Mesothelial cell of epicardium (in vitro differentiated cells): ENCODE data around the gene PHIP. TPM values are rescaled to one million over a fixed set of nuclear protein-coding genes. Genes with fewer than 3 reads are reported as not detected.

ENCODE experiments used
- DNase-seq, 2 experiments: peaks; one replicate each; pipeline ENCODE4 v3.0.0; 2021; ENCODE audit warnings: low spot score in 2 of 2; ENCODE audit not compliant: unreplicated experiment in 2 of 2
- H3K27ac Mint-ChIP-seq: 2 replicates; pipeline ENCODE4 v1.8.0; 2021; ENCODE audit warnings: mixed read lengths
- H3K27me3 Mint-ChIP-seq: 2 replicates; pipeline ENCODE4 v1.8.0; 2021; ENCODE audit warnings: low read depth, mixed read lengths
- H3K36me3 Mint-ChIP-seq: 2 replicates; pipeline ENCODE4 v1.8.0; 2021; ENCODE audit warnings: mixed read lengths
- H3K4me1 Mint-ChIP-seq: 2 replicates; pipeline ENCODE4 v1.8.0; 2021; ENCODE audit warnings: mixed read lengths
- H3K4me3 Mint-ChIP-seq: 2 replicates; pipeline ENCODE4 v1.8.0; 2021; ENCODE audit warnings: mild to moderate bottlenecking, moderate library complexity, mixed read lengths
- H3K9me3 Mint-ChIP-seq: 2 replicates; pipeline ENCODE4 v1.8.0; 2021; ENCODE audit warnings: mixed read lengths
- total RNA-seq: library from RNA; stranded (reverse); gene quantifications from 3 replicates; pipeline ENCODE4 v1.2.1, GENCODE V29; 2021
- TF ChIP-seq, protein P1 (sequence below): fragments of 200-600 bp; sonication (generic); IDR thresholded peaks from one replicate; pipeline ENCODE4 v1.5.0; 2021; ENCODE audit warnings: antibody characterized with exemption; ENCODE audit not compliant: unreplicated experiment

Gene PHIP
- total RNA-seq, 1 donor from 2014 or later = 46.9 TPM

DNA sequence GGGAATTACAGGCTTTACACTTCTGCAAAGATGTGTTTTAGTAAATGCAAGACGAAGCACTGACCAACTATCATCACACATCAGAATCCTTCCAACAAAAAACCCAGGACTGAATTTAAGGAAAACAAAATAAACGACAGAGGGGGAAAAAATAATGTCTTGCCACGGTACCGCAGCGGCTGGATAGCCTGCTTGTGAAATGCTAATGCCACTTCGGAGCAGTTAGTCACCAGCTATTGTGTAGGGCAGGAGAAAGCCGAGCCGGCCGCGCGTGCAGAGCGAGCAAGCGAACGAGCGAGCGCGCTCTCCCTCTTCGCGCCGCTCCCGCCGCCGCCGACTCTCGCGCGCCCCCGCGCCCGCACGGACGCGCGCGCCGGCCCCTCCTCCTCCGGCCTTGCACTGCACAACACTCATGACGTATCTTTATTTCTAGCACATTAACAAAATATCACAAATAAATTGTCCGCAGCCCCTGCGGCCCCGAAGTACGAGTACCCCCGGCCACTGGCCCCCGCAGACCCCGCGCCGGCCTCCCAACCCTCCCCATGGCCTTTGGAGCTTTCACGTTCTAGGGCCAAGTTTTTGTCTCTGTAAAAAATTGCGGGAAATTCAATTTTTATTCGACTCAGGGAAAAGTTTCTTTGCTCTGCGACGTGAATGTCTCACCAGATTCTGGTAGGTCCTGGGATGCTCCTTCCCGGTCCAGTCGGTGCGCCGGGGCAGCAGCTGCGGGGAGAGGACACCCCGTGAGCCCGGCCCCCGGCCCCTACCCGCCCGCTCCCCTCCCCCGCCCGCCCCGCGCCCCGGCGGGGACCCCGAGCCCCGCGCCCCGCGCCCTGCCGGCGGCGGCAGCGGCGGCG is 1.0 kb downstream of the PHIP start:
- H3K27me3 Mint-ChIP-seq = no peaks in the 10 kb centered on the region
- H3K27ac Mint-ChIP-seq = peak overlapping the region; percentile 93
- H3K4me1 Mint-ChIP-seq = peaks cover 35% of the 10 kb centered on the region
- TF ChIP-seq, protein P1, sequence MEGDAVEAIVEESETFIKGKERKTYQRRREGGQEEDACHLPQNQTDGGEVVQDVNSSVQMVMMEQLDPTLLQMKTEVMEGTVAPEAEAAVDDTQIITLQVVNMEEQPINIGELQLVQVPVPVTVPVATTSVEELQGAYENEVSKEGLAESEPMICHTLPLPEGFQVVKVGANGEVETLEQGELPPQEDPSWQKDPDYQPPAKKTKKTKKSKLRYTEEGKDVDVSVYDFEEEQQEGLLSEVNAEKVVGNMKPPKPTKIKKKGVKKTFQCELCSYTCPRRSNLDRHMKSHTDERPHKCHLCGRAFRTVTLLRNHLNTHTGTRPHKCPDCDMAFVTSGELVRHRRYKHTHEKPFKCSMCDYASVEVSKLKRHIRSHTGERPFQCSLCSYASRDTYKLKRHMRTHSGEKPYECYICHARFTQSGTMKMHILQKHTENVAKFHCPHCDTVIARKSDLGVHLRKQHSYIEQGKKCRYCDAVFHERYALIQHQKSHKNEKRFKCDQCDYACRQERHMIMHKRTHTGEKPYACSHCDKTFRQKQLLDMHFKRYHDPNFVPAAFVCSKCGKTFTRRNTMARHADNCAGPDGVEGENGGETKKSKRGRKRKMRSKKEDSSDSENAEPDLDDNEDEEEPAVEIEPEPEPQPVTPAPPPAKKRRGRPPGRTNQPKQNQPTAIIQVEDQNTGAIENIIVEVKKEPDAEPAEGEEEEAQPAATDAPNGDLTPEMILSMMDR = no peak
- DNase-seq = peak; percentile 73 to 89
- H3K36me3 Mint-ChIP-seq = peaks cover 3% of the 10 kb centered on the region
- H3K4me3 Mint-ChIP-seq = peak overlapping the region; percentile 79
- H3K9me3 Mint-ChIP-seq = no peaks in the 10 kb centered on the region

DNA sequence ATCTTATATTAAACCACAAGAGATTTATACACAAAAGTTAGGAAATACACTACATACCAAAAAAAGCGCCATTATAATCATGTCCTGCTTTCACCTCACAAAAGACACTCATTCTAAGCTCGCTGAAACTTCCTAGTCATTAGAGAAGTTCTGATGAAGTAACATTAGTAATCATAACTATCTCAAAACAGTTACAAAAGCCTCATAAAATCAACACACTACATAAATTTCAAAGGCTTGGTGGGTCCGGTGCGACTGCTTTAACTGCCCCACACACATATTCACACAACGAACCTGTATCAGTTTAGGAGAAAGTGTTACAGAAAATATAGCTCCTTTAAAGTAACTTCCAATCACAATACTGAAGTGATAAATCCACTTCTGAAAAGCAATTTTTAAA is 1.9 kb downstream of the PHIP start:
- H3K27ac Mint-ChIP-seq = peak overlapping the region; percentile 93
- TF ChIP-seq, protein P1 = no peak
- peak overlapping the region; percentile 79 for H3K4me3 Mint-ChIP-seq
- peaks cover 36% of the 10 kb centered on the region for H3K4me1 Mint-ChIP-seq
- H3K27me3 Mint-ChIP-seq = no peaks in the 10 kb centered on the region
- no peak for DNase-seq
- peaks cover 3% of the 10 kb centered on the region for H3K36me3 Mint-ChIP-seq
- H3K9me3 Mint-ChIP-seq = no peaks in the 10 kb centered on the region

DNA sequence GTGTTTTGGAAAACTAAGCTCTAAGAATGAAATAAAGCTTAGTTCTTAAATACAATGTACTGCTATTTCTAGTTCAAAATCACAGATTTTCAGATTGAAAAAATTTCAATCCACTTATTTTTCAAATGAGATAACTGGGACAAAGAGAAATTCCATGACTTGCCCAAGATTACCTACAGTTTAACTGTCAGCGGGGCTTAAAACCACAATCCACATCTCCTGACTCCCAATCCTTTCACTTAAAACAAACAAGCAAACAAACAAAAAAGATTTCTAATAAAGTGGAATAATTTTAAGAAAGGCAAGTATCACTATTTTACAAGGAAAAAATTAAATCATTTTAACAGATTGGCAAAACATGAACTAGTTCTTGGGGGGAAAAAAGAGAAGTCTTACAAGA is 4.2 kb downstream of the PHIP start:
- H3K4me1 Mint-ChIP-seq = peaks cover 33% of the 10 kb centered on the region
- H3K9me3 Mint-ChIP-seq = no peaks in the 10 kb centered on the region
- peaks cover 3% of the 10 kb centered on the region for H3K36me3 Mint-ChIP-seq
- no peak for DNase-seq
- peak overlapping the region; percentile 36 for H3K27ac Mint-ChIP-seq
- H3K27me3 Mint-ChIP-seq = no peaks in the 10 kb centered on the region
- H3K4me3 Mint-ChIP-seq = no peak overlapping the region
- TF ChIP-seq, protein P1 = no peak

DNA sequence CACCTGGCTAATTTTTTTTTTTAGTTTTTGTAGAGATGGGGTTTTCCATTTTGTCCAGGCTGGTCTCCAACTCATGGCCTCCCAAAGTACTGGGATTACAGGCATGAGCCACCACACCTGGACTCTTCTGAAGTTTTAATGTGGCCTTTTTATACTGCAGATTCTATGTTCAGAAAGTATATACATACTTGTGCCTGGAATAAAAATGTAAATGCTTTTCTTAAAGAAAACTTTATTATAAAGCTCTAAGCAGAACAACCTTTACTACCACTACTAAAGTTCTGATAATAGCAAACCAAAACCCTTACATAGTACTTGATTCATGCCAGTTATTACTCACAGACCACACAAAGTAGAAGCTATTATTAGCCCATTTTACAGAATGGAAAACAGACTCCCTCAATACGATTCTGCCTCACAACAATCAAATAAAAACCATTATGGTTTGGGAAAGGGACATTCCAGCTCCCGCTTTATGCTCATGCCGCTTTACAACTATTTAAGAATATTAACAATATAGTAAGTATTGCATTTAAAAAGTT is 5.3 kb downstream of the PHIP start:
- TF ChIP-seq, protein P1 = no peak
- Mint-ChIP-seq H3K4me3 (no peak overlapping the region), H3K9me3 (no peaks in the 10 kb centered on the region), H3K27me3 (no peaks in the 10 kb centered on the region), H3K27ac (no peak overlapping the region), H3K36me3 (peaks cover 3% of the 10 kb centered on the region), H3K4me1 (peaks cover 33% of the 10 kb centered on the region)
- no peak for DNase-seq

DNA sequence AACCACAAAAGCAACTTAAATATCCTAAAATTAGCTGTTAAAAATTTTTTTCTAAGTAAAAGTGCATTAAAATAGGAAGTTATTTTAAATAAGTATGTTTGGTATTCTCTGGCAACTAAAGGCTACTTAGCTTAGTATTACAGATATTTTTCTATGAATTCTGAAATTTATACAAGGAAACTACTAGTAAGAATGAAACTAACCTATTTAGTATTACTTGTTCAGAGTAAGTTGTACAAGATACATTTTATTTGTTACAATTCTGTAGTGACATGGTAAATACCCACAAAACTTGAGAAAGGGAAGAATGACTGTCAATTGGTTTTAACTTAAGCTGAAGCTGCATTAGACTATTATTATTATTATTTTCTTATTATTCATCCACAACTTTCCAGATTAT is 6.5 kb downstream of the PHIP start:
- DNase-seq = no peak
- no peak overlapping the region for H3K4me3 Mint-ChIP-seq
- TF ChIP-seq, protein P1 = no peak
- H3K9me3 Mint-ChIP-seq = no peaks in the 10 kb centered on the region
- peaks cover 4% of the 10 kb centered on the region for H3K36me3 Mint-ChIP-seq
- H3K27me3 Mint-ChIP-seq = no peaks in the 10 kb centered on the region
- H3K27ac Mint-ChIP-seq = no peak overlapping the region
- H3K4me1 Mint-ChIP-seq = peaks cover 33% of the 10 kb centered on the region
